HFFc6 (cell line): ENCODE data around the gene ZNF14. TPM values are rescaled to one million over a fixed set of nuclear protein-coding genes. Genes with fewer than 3 reads are reported as not detected.

Experiments used
- DNase-seq: peaks from one replicate; pipeline ENCODE4 v3.0.0-alpha.2; 2018
- H3K27ac Mint-ChIP-seq: 2 replicates; pipeline ENCODE4 v1.8.0; 2020; ENCODE audit warnings: mild to moderate bottlenecking, mixed read lengths
- H3K27me3 Mint-ChIP-seq: 2 replicates; pipeline ENCODE4 v1.8.0; 2021; ENCODE audit warnings: mild to moderate bottlenecking, moderate library complexity, mixed read lengths; ENCODE audit not compliant: insufficient read depth
- H3K36me3 Mint-ChIP-seq: 2 replicates; pipeline ENCODE4 v1.8.0; 2021; ENCODE audit warnings: low read depth, mixed read lengths
- H3K4me1 Mint-ChIP-seq: 2 replicates; pipeline ENCODE4 v1.8.0; 2020; ENCODE audit warnings: low read depth, mixed read lengths
- H3K4me3 Mint-ChIP-seq: 2 replicates; pipeline ENCODE4 v1.8.0; 2020; ENCODE audit warnings: mild to moderate bottlenecking, moderate library complexity, mixed read lengths
- H3K9me3 Mint-ChIP-seq: 2 replicates; pipeline ENCODE4 v1.8.0; 2020; ENCODE audit warnings: mild to moderate bottlenecking, mixed read lengths
- total RNA-seq, 6 experiments: library from RNA; stranded (reverse); fragmentation: NEBNext Ultra II Directional; extraction: Animal tissue kit (Norgen Biotek cat#: 25700); gene quantifications; 2 replicates in 1 of 6; 3 replicates in 5 of 6; pipeline ENCODE4 v1.2.3, GENCODE V29; 2021
- TF ChIP-seq, protein P1 (sequence below): fragments of 200-600 bp; sonication (generic); IDR thresholded peaks from 2 replicates; pipeline ENCODE4 v1.5.0; 2021; ENCODE audit warnings: antibody characterized with exemption, mild to moderate bottlenecking

ZNF14 gene
- total RNA-seq, 6 experiments from 2014 or later: 2.2 to 3.1 (median 2.8) TPM

DNA sequence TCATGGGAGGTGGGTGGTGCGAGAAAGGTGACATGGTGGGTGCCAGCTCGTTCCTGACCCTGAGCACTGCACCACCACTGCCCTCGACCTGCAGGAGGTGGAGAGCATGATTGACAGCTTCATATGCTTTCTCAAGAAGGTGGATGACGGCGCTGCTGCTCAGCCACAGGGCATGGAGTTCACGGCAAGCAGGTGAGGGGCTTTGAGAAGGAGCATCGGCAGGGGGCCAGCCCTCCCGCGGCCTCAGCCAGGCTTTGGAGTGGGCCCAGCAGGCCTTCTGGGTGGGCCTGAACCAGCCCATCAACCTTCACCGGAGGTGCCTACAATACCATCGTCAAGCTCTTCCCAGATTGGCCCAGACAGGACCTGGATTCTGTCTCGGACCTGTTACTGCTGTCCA lies 18.9 kb upstream of the ZNF14 start:
- Mint-ChIP-seq H3K27me3 (0 out of 2 replicates have a peak, but pooled peaks cover 1% of the 10 kb centered on the region), H3K27ac (no peak overlapping the region), H3K36me3 (0 out of 2 replicates have a peak, but pooled peaks cover 10% of the 10 kb centered on the region), H3K9me3 (peaks cover 50% of the 10 kb centered on the region), H3K4me1 (no peaks in the 10 kb centered on the region), H3K4me3 (no peak overlapping the region)
- TF ChIP-seq, protein P1, sequence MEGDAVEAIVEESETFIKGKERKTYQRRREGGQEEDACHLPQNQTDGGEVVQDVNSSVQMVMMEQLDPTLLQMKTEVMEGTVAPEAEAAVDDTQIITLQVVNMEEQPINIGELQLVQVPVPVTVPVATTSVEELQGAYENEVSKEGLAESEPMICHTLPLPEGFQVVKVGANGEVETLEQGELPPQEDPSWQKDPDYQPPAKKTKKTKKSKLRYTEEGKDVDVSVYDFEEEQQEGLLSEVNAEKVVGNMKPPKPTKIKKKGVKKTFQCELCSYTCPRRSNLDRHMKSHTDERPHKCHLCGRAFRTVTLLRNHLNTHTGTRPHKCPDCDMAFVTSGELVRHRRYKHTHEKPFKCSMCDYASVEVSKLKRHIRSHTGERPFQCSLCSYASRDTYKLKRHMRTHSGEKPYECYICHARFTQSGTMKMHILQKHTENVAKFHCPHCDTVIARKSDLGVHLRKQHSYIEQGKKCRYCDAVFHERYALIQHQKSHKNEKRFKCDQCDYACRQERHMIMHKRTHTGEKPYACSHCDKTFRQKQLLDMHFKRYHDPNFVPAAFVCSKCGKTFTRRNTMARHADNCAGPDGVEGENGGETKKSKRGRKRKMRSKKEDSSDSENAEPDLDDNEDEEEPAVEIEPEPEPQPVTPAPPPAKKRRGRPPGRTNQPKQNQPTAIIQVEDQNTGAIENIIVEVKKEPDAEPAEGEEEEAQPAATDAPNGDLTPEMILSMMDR: no peak
- no peak for DNase-seq

DNA sequence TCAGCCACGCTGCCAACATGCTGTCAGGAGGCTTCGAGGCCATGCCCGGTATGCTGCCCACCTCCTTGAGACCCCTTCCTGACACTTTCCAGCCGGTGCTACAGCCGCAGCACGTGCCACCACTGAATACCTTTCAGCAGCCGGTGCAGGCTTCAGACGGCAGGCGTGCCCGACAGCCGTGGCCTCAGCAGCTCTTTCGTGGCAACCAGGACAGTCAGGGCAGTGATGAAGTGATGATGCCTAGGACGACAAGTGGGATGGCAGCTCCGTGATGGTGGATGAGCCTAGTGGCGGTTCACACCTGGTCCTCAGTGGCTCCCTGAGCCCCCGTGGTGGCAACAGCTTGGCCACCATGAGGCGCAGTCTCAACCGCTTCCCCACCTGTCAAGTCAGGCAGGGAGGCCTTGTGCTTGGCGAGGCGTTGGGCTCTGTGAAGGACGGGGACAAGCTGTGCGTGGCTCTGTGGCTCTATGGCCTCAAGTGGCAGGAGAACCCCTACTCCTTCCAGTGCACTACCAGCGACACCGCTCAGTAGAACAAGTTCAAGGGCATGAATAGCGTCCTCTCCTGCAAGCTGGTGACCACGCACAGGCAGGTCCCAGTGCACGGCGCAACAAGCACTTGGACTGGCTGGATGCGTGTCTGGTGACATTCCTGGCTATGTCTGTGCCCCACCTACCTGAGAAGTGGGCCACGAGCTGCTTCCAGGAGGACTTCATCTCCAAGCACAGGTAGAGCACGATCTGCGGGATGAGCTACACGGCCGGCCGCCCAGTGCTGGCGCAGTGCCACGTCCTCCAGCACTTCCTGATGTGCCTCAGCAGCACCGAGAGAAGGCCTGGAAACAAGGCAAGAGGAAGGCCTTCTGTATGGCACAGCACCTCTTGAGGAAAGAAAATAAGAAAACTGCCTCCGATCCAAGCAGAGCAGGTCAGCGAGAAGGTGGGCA lies 18.2 kb upstream of the ZNF14 start:
- 0 out of 2 replicates have a peak, but pooled peaks cover 1% of the 10 kb centered on the region for H3K27me3 Mint-ChIP-seq
- H3K9me3 Mint-ChIP-seq: peaks cover 48% of the 10 kb centered on the region
- no peak overlapping the region for H3K4me3 Mint-ChIP-seq
- H3K36me3 Mint-ChIP-seq: 0 out of 2 replicates have a peak, but pooled peaks cover 10% of the 10 kb centered on the region
- no peaks in the 10 kb centered on the region for H3K4me1 Mint-ChIP-seq
- TF ChIP-seq, protein P1: no peak
- no peak for DNase-seq
- no peak overlapping the region for H3K27ac Mint-ChIP-seq

DNA sequence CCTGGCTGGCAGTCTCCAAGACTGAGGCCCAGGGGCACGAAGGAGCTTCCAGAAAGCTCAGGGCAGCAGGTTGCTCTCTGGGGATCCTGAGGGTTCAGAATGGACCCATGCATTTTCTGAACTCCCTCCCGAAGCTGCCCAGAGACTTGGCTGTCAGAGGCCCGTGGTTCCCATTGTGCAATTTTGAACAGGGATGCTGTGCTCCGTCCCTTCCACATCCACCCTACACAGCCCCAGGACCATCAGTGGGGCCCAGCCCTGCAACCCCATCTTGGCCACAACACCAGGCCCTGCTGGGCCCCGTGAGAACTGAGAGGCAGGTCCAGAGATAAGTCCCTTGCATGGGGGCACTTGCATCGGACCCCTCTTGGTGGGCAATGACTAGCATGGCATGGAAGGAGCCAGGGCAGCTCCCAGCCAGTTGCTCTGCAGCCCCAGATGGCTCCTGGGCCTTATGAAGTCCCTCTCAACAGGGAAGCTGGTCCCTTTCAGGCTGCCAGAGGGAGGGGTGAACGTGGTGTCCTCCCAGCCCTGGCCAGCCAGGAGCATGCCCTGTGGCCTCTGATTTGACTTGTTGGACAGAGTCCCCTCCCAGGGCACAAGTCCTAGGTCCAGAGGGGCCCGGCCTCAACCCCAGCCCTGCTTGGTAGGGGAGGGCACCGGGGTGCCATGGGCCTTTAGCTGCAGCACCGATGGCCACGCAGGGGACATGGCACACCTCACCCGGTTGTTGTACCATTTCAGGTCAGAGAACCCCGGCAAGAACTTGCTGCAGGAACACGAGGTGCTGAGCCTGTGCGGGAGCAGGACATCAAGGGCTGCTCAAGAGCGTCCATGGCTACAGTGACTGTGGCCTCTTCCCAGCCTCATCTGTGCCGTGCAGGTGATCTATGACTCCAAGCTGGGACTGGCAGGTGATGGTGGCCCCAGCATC lies 17.3 kb upstream of the ZNF14 start:
- no peak for DNase-seq

DNA sequence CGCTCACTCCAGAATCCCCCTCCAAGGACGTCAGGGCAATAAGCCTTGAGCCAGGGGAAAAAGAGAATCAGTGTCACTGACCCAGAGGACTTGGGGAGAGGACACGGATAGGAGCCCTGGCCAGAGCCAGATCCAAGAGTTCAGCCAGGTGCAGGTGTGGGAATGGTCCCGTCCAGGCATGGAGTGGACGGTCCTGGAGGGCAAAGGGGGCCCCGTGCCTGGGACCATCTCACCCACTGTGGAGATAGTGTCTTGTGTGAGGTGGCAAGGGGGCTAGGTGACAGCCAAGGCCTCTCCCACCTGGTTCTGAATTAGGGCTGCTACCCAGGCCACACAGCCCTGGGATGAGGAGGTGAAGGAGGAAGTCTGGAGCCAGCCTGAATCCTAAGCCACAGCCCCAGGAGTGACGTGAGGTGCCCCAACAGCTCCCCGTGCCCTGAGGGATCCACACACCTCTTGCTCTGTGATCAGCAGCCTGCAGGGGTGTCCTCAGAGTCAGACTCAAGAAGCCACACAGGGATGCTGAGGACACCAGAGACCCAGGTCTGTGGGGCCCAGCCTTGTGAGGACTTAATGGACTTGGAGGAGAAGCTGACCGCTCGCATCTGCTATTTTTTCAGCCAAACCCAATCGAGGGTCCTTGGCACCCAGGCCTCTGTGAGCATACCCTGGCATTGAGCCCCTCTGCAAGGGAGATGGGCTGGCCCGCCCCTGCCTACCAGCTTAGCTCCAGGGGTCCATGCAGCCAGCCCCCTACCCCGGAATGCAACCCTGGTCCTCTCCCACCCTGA lies 16.4 kb upstream of the ZNF14 start:
- Mint-ChIP-seq H3K4me3 (no peak overlapping the region), H3K9me3 (peaks cover 45% of the 10 kb centered on the region), H3K4me1 (no peaks in the 10 kb centered on the region), H3K27ac (no peak overlapping the region), H3K27me3 (no peaks in the 10 kb centered on the region), H3K36me3 (0 out of 2 replicates have a peak, but pooled peaks cover 10% of the 10 kb centered on the region)
- TF ChIP-seq, protein P1: no peak
- no peak for DNase-seq

More for the DNA sequence above, 17.3 kb upstream of the ZNF14 start:
- H3K27ac Mint-ChIP-seq: no peak overlapping the region
- H3K4me1 Mint-ChIP-seq: no peaks in the 10 kb centered on the region
- H3K36me3 Mint-ChIP-seq: 0 out of 2 replicates have a peak, but pooled peaks cover 10% of the 10 kb centered on the region
- peaks cover 40% of the 10 kb centered on the region for H3K9me3 Mint-ChIP-seq
- H3K4me3 Mint-ChIP-seq: no peak overlapping the region
- no peaks in the 10 kb centered on the region for H3K27me3 Mint-ChIP-seq
- TF ChIP-seq, protein P1: no peak
